ENCODE data around the gene CWC27.

DNA sequence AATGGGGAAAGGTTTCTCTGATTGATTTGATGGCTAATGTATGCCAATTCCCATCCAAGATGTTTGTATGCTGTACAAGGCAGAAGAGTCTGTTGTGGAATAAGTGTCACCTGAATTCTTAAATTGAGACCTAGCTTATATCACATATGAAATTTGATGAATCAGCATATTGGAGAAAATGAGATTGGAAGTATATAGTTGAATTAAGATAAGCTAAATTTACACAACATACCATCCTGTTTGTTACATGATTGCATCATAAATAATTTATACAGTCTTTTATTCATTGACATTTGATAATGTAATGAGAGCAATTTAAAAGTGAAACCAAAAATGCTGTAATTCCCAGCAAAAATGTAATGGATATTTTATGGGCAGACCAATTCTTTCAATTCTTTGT, 1.1 kb downstream of the CWC27 start:
- TF ChIP-seq, protein P1, sequence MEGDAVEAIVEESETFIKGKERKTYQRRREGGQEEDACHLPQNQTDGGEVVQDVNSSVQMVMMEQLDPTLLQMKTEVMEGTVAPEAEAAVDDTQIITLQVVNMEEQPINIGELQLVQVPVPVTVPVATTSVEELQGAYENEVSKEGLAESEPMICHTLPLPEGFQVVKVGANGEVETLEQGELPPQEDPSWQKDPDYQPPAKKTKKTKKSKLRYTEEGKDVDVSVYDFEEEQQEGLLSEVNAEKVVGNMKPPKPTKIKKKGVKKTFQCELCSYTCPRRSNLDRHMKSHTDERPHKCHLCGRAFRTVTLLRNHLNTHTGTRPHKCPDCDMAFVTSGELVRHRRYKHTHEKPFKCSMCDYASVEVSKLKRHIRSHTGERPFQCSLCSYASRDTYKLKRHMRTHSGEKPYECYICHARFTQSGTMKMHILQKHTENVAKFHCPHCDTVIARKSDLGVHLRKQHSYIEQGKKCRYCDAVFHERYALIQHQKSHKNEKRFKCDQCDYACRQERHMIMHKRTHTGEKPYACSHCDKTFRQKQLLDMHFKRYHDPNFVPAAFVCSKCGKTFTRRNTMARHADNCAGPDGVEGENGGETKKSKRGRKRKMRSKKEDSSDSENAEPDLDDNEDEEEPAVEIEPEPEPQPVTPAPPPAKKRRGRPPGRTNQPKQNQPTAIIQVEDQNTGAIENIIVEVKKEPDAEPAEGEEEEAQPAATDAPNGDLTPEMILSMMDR (IDR thresholded peaks at IDR 0.05), result no peak
- TF ChIP-seq POLR2AphosphoS5 (IDR thresholded peaks at IDR 0.05), result no peak
- TF ChIP-seq POLR2A (IDR thresholded peaks at IDR 0.05), result no peak
- no peak for TF ChIP-seq EP300 (IDR thresholded peaks at IDR 0.05)

Data from stomach (tissue), 4 donors.